H4 (cell line): ENCODE data around the gene HYLS1. TPM values are rescaled to one million over a fixed set of nuclear protein-coding genes. Genes with fewer than 3 reads are reported as not detected.

Experiments used
- DNase-seq: peaks from one replicate; pipeline ENCODE4 v3.0.0-alpha.2; 2015; ENCODE audit warnings: low spot score
- total RNA-seq: library from RNA; depleted of rRNA; stranded (reverse); fragments of >200 nt; shearing (Covaris generic); gene quantifications from 2 replicates; pipeline ENCODE4 v1.2.3, GENCODE V29; 2014

HYLS1 gene
- total RNA-seq, 1 experiment from 2014 or later = 14.0 TPM

- DNase-seq = no peak
These were observed 44.8 kb downstream of the HYLS1 start for GRCh38 chr11:125932301-125932700.

DNA sequence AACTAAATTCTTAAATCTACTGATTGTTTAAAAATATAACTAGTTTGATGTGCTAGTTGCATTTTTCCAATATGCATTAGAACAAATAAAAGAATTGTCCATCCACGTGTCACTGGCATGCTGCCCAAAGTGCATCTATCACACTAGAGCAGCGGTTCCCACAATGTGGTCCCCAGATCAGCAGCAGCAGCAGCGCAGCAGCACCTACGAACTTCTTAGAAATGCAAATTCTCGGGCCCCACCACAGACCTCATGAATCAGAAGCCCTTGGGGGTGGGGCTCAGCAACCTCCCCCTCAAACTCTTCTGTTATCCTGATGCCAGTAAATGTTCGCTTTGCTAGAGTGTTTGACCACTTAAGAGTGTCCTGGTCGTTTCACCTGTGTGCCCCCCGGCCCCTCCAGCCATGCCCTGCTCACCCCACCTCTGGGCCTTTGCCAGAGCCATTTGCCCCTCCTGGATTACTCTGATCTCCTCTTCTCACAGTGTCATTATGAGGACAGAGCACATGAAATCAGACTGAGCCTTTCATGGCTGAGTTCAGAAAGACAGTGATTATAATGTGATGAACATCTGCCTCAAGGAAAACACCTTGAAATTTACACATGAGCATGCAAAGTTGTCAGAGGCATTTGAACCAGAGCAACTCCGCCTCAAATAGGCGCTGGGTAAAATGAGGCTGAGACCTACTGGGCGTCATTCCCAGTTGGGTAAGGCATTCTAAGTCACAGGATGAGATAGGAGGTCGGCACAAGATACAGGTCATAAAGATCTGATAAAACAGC lies 45.8 kb downstream of the HYLS1 start:
- no peak for DNase-seq

- no peak for DNase-seq
These were observed 47.0 kb downstream of the HYLS1 start for GRCh38 chr11:125934473-125934872.

GRCh38 chr11:125935056-125935455 lies 47.6 kb downstream of the HYLS1 start:
- DNase-seq = no peak

GRCh38 chr11:125935618-125936199 lies 48.2 kb downstream of the HYLS1 start:
- DNase-seq = no peak

- no peak for DNase-seq
These were observed 51.0 kb downstream of the HYLS1 start for GRCh38 chr11:125938418-125938817.

- DNase-seq = no peak
These were observed 51.6 kb downstream of the HYLS1 start for GRCh38 chr11:125939081-125939521.

GRCh38 chr11:125940145-125940544 lies 52.7 kb downstream of the HYLS1 start:
- no peak for DNase-seq

DNA sequence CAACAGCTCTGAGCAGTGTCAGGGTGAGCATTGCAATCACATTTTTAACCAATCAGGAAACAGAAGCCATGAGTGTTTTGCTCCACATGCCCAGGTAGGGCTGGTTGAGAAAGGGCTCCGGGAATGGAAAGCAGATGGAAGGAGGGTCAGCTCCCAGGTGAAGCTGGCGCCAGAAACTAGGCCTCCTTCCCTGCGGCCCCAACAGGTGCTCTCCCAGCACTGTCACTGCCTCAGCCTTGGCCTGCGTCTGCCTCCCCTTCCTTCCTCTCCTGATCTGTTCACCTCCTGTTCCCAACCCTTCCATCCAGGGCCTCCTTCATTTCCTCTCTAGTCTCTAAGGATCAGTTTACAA lies 53.8 kb downstream of the HYLS1 start:
- no peak for DNase-seq

DNA sequence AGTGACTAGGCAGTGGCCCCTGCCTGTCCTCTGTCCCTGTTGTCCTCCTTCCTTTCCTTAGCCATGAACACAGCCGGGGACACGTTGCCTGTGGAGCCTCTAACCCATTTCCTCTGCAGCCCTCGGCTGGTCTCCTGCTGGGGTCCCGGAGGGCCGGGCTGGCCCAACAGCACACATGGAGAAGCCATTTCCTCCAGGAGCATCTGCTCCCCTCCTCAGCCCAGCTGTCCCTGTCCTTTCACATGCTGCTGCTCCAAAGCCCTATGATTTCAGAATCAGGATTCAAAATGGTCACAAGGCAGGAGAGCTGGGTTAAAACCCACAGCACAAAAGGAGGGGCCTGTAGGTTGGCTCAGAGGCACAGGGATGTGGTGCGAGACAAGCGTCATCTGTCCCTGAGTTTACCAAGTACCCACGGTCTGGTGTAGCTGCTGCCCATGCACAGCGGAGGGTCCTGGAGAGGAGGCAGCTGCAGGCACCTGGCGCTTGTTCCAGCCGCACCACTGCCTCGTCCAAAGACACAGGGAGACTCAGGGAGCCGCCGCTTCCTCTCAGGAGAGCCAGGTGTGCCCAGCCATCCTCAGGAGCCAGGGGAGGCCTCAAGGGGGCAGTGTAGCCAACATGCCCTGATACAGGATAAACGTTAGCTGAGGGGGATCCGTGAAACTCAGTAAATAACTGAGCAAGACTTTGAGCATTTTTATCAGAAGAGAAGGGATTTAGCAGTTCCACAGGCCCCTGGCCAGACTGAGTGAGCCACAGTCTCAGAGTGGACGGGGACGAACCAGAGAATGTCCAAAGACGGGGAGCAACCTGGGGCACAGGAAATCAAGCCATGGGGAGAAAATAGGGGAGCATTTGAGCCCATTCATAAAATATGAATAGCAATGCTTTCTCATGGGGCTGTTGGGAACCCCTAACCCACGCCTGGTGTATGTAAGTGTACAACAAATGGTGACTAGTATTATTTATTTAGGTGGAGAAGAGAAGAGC lies 54.4 kb downstream of the HYLS1 start:
- peak; percentile 43 for DNase-seq

GRCh38 chr11:125942771-125943428 lies 55.4 kb downstream of the HYLS1 start:
- no peak for DNase-seq

- DNase-seq = no peak
These were observed 56.3 kb downstream of the HYLS1 start for GRCh38 chr11:125943661-125944349.

GRCh38 chr11:125944350-125945010 lies 57.0 kb downstream of the HYLS1 start:
- no peak for DNase-seq

DNA sequence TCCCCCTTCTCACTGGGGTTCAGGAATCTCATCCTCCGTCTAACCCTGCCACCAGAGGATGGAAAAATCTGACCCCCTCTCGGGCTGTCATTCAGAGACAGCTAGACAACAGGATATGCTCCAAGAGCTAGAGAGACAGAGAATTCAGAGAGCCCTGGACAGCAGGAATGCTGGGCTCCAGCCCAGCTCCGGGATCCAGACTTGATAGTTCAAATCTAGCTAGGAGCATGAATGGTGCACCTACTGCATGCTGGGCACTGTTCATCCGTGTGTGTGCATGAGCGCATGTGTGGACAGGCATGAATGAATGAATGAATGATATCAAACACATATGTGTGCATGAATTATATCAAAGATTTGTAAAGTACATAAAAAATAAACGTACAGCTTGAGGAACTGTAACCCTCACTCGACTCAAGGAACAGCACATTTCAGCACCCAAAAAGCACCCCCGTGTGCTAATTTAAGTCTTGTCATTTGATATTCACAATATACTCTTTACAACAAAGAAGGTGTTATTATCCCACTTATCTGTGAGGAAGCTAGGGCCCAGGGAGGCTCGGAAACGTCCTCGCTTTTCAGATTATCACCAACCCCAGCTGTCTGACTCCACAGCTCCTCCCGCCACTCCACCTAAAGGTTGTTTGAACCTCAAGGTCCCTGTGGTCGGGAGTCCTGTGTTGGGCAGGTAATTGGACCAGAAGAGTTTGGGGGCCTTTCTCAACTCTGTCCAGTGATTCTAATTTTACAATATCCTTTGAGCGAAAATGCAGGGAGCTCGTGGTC lies 57.7 kb downstream of the HYLS1 start:
- no peak for DNase-seq

- no peak for DNase-seq
These were observed 58.5 kb downstream of the HYLS1 start, which contains the start of gene VSIG10L2 for GRCh38 chr11:125945797-125946520. Gene VSIG10L2, plus strand, starts transcription at chr11:125946044. Its CDS starts 12 bp downstream, at chr11:125946056.

GRCh38 chr11:125946712-125947418 lies 59.4 kb downstream of the HYLS1 start:
- no peak for DNase-seq

DNA sequence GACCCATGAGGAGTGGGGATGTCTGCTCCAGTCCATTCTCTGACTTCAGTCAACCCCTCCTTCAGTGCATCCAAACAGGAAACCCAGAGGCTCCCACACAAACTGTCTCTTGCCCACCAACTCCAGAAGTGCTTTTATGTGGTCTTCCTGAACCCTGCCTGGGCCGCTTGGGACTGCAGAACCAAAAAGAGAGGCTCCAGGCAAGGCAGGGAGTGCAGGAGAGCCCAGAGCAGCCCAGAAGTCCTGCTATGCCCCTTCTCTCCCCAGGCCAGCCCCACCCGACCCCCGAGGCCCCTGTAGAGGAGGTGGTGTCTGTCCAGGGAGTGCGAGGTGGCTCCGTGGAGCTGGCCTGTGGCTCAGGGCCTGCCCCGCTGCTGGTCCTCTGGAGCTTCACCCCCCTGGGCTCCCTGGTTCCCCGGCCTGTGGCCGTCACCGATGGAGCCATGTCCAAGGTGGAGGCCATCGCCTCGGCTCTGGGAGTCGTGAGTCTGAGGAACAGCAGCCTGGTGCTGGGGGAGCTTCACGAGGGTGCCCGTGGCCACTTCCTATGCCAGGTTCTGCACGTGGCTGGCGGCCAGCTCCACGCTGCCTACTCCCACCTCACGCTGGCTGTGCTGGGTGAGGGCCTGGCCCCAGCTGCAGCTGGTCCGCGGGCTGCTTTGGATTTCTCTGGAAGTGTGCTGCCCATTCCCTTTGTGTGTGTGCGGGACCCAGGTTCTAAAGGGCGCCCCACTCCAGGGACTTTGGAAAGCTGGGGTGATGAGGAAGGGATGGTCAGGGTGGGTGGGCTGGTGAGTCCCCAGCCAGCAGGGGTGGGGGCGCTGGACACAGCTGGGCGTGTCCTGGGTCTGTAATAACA lies 60.2 kb downstream of the HYLS1 start:
- DNase-seq = no peak
